Calu3 (cell line): ENCODE results near the gene DNMBP. TPM values are rescaled to one million over a fixed set of nuclear protein-coding genes. Genes with fewer than 3 reads are reported as not detected.
"Not testable (repeated sequence)": the region's sequence is repeated elsewhere in the genome, so short reads cannot be mapped to it uniquely, and the experiment has no call there.

Experiments used
- BruUV-seq: library from RNA; stranded (reverse); fragments of 400-500 nt; replicated peaks from 2 replicates; lab custom pipeline; 2021; lab: Mats Ljungman, UMichigan
- CTCF ChIA-PET: fragments of 300-600 bp; sonication (Branson Sonifier 250); formaldehyde crosslinking; loops from one replicate; lab custom pipeline; 2022; ENCODE audit warnings: antibody characterized with exemption; lab: Charles Lee
- DNase-seq: peaks from one replicate; pipeline ENCODE4 v3.0.0; 2022
- H3K27ac Mint-ChIP-seq: one replicate; pipeline ENCODE4 v1.8.0; 2022; ENCODE audit warnings: mixed read lengths; ENCODE audit not compliant: unreplicated experiment
- H3K27me3 Mint-ChIP-seq: one replicate; pipeline ENCODE4 v1.8.0; 2022; ENCODE audit warnings: mixed read lengths; ENCODE audit not compliant: unreplicated experiment
- H3K36me3 Mint-ChIP-seq: one replicate; pipeline ENCODE4 v1.8.0; 2022; ENCODE audit warnings: mild to moderate bottlenecking, moderate library complexity, mixed read lengths; ENCODE audit not compliant: insufficient read depth, unreplicated experiment
- H3K4me1 Mint-ChIP-seq: one replicate; pipeline ENCODE4 v1.8.0; 2022; ENCODE audit warnings: mild to moderate bottlenecking, low read depth, mixed read lengths; ENCODE audit not compliant: unreplicated experiment
- H3K4me3 Mint-ChIP-seq: one replicate; pipeline ENCODE4 v1.8.0; 2022; ENCODE audit warnings: mild to moderate bottlenecking, low read depth, moderate library complexity, mixed read lengths; ENCODE audit not compliant: unreplicated experiment
- H3K9me3 Mint-ChIP-seq: one replicate; pipeline ENCODE4 v1.8.0; 2022; ENCODE audit warnings: low read depth, mixed read lengths; ENCODE audit not compliant: unreplicated experiment
- CTCF ChIP-seq: fragments of 200-600 bp; IDR thresholded peaks from one replicate; pipeline ENCODE4 v1.8.0; 2022; ENCODE audit warnings: antibody characterized with exemption; ENCODE audit not compliant: unreplicated experiment
- intact Hi-C: fragments of 100-400 bp; cut with micrococcal nuclease; formaldehyde crosslinking; loops from one replicate; pipeline ENCODE4 v1.10.0; 2022; ENCODE audit not compliant: unreplicated experiment
- total RNA-seq: library from RNA; stranded (reverse); gene quantifications from 2 replicates; pipeline ENCODE4 v1.2.3, GENCODE V29; 2022

The DNMBP gene
- total RNA-seq, 1 experiment from 2014 or later: 17.6 TPM

- no peak for DNase-seq
- no peaks in the 10 kb centered on the region for H3K27me3 Mint-ChIP-seq
- BruUV-seq: no TSS peak
- TF ChIP-seq CTCF: no peak
- CTCF ChIA-PET: interaction anchor here (0.5 kb wide), 1 partner anchor 24 kb away, joined by 3 read pairs; no protein-coding TSS in a partner anchor
- H3K9me3 Mint-ChIP-seq: no peaks in the 10 kb centered on the region
- no peak overlapping the region for H3K27ac Mint-ChIP-seq
- no peaks in the 10 kb centered on the region for H3K4me1 Mint-ChIP-seq
- intact Hi-C loops: no loop called here
- H3K36me3 Mint-ChIP-seq: no peaks in the 10 kb centered on the region
- H3K4me3 Mint-ChIP-seq: no peak overlapping the region
These were observed 56.9 kb downstream of the DNMBP start for GRCh38 chr10:99952799-99953198.

DNA sequence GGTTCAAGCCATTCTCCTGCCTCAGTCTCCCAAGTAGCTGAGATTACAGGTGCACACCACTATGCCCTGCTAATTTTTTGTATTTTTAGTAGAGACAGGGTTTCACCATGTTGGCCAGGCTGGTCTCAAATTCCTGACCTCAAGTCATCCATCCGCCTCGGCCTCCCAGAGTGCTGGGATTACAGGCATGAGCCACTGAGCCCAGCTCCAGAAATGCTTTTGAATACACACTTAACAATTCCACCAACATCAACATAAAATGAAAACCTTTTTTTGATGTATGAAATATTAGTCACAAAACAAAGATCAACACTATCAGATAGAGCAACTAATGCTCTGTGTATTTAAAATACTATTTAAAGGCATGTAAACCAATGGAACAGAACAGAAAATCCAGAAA lies 63.7 kb downstream of the DNMBP start:
- H3K9me3 Mint-ChIP-seq, H3K4me3 Mint-ChIP-seq, H3K27me3 Mint-ChIP-seq, H3K36me3 Mint-ChIP-seq, intact Hi-C loops, DNase-seq, H3K27ac Mint-ChIP-seq, BruUV-seq: not testable (repeated sequence)
- H3K4me1 Mint-ChIP-seq: peaks cover 11% of the 10 kb centered on the region
- CTCF ChIA-PET: interaction anchor here (1.5 kb wide), 1 partner anchor 15 kb away, joined by 8 read pairs; no protein-coding TSS in a partner anchor

DNA sequence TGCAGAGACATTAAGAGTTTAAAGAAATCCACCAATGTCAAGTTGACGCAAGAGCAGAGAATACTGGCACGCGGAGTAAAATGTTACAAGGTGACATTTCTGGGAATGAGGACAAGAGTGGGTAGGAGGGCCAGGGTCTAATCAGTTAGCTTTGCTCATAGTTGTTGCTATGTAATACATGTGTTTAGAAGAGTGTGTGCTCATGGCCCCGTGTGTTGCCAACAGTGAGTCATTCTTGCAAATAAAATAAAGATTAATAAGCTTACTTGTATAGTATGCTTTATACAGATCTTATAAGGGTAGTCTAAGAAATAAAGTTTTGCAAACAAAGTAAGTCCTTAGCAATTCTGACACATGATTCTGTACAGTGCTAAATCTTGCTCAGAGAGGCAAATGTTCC lies 64.5 kb downstream of the DNMBP start:
- no peak overlapping the region for H3K27ac Mint-ChIP-seq
- no peak for TF ChIP-seq CTCF
- peaks cover 11% of the 10 kb centered on the region for H3K4me1 Mint-ChIP-seq
- no peaks in the 10 kb centered on the region for H3K36me3 Mint-ChIP-seq
- DNase-seq: no peak
- BruUV-seq: no TSS peak
- intact Hi-C loops: no loop called here
- H3K4me3 Mint-ChIP-seq: no peak overlapping the region
- no peaks in the 10 kb centered on the region for H3K27me3 Mint-ChIP-seq
- H3K9me3 Mint-ChIP-seq: peaks cover 3% of the 10 kb centered on the region
- CTCF ChIA-PET: interaction anchor here (0.8 to 1.5 kb wide), 3 partner anchors 15 to 39 kb away, joined by 3 to 8 read pairs (median 3); no protein-coding TSS in a partner anchor

GRCh38 chr10:99944860-99945259 lies 64.9 kb downstream of the DNMBP start:
- Mint-ChIP-seq H3K27ac (no peak overlapping the region), H3K36me3 (no peaks in the 10 kb centered on the region), H3K4me3 (no peak overlapping the region), H3K27me3 (no peaks in the 10 kb centered on the region), H3K4me1 (peaks cover 11% of the 10 kb centered on the region), H3K9me3 (peaks cover 3% of the 10 kb centered on the region)
- DNase-seq: no peak
- CTCF ChIA-PET: interaction anchor here (0.8 to 1.5 kb wide), 3 partner anchors 14 to 39 kb away, joined by 3 to 8 read pairs (median 3); no protein-coding TSS in a partner anchor
- intact Hi-C loops: no loop called here
- BruUV-seq: no TSS peak
- no peak for TF ChIP-seq CTCF

DNA sequence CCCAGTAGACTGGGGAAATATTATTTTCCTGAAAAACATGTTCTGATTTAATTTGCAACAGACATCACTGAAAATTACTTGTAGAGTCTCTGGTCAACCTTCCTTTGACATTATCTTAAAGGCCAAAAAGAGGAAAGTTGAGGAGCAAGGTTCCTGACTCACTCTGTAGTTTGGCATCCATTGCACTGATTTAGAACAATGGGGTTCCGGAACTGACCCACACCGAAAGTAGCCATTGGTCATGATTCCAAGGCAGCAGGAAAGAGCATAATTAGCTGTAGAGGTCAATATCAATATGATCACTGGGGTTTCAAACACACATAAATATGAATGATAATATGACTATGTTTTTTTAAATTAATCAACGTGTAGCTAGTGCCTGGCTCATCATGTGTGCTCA lies 65.8 kb downstream of the DNMBP start:
- no TSS peak for BruUV-seq
- H3K27me3 Mint-ChIP-seq: no peaks in the 10 kb centered on the region
- no peak for TF ChIP-seq CTCF
- CTCF ChIA-PET: interaction anchor here (0.6 kb wide), 1 partner anchor 40 kb away, joined by 3 read pairs; no protein-coding TSS in a partner anchor
- H3K4me3 Mint-ChIP-seq: no peak overlapping the region
- no peaks in the 10 kb centered on the region for H3K36me3 Mint-ChIP-seq
- H3K9me3 Mint-ChIP-seq: peaks cover 3% of the 10 kb centered on the region
- intact Hi-C loops: no loop called here
- no peak overlapping the region for H3K27ac Mint-ChIP-seq
- peaks cover 14% of the 10 kb centered on the region for H3K4me1 Mint-ChIP-seq
- DNase-seq: no peak
